ENCODE measurements around the gene COX5A. TPM values are rescaled to one million over a fixed set of nuclear protein-coding genes. Genes with fewer than 3 reads are reported as not detected.
"Not testable (repeated sequence)": the region's sequence is repeated elsewhere in the genome, so short reads cannot be mapped to it uniquely, and the experiment has no call there.

COX5A gene
- total RNA-seq, 1 donor from 2014 or later: 138 TPM

GRCh38 chr15:74933573-74933972 is 4.3 kb downstream of the COX5A start:
- peaks cover 29% of the 10 kb centered on the region for H3K4me1 ChIP-seq
- H3K4me3 ChIP-seq: no peak overlapping the region
- no peaks in the 10 kb centered on the region for H3K27me3 ChIP-seq
- H3K9me3 ChIP-seq: no peaks in the 10 kb centered on the region
- no peak overlapping the region for H3K27ac ChIP-seq
- no peak for DNase-seq
- no peak for TF ChIP-seq CTCF (IDR thresholded peaks at IDR 0.05)
- peaks cover 27% of the 10 kb centered on the region for H3K36me3 ChIP-seq
- no peak for ATAC-seq
- intact Hi-C loops (cut with DNase I): no loop called here

GRCh38 chr15:74928771-74929198 is 9.1 kb downstream of the COX5A start:
- no peak for TF ChIP-seq CTCF (IDR thresholded peaks at IDR 0.05)
- Histone ChIP-seq H3K27me3 (no peaks in the 10 kb centered on the region), H3K27ac (no peak overlapping the region), H3K36me3 (peaks cover 74% of the 10 kb centered on the region), H3K4me1 (peaks cover 4% of the 10 kb centered on the region), H3K4me3 (no peak overlapping the region), H3K9me3 (no peaks in the 10 kb centered on the region)
- ATAC-seq: no peak
- intact Hi-C loops (cut with DNase I): no loop called here
- no peak for DNase-seq

- Histone ChIP-seq H3K4me3 (no peak overlapping the region), H3K27ac (no peak overlapping the region), H3K4me1 (peaks cover 8% of the 10 kb centered on the region), H3K36me3 (peaks cover 98% of the 10 kb centered on the region), H3K9me3 (no peaks in the 10 kb centered on the region), H3K27me3 (no peaks in the 10 kb centered on the region)
- no peak for ATAC-seq
- no peak for DNase-seq
- intact Hi-C loops (cut with DNase I): no loop called here
- TF ChIP-seq CTCF (IDR thresholded peaks at IDR 0.05): no peak
Observed at GRCh38 chr15:74924525-74924924, 13.3 kb downstream of the COX5A start.

- H3K27ac ChIP-seq: no peak overlapping the region
- H3K4me1 ChIP-seq: peaks cover 8% of the 10 kb centered on the region
- ATAC-seq (peak; percentile 54), DNase-seq (peak; percentile 17)
- no peaks in the 10 kb centered on the region for H3K27me3 ChIP-seq
- H3K4me3 ChIP-seq: no peak overlapping the region
- peaks cover 99% of the 10 kb centered on the region for H3K36me3 ChIP-seq
- no peaks in the 10 kb centered on the region for H3K9me3 ChIP-seq
- intact Hi-C loops (cut with DNase I): no loop called here
- no peak for TF ChIP-seq CTCF (IDR thresholded peaks at IDR 0.05)
Observed at GRCh38 chr15:74920456-74920855, 17.4 kb downstream of the COX5A start.

GRCh38 chr15:74917676-74918075 is 20.2 kb downstream of the COX5A start:
- Histone ChIP-seq H3K4me3 (no peak overlapping the region), H3K27ac (no peak overlapping the region), H3K9me3 (no peaks in the 10 kb centered on the region), H3K4me1 (peaks cover 8% of the 10 kb centered on the region), H3K36me3 (peaks cover 91% of the 10 kb centered on the region), H3K27me3 (no peaks in the 10 kb centered on the region)
- ATAC-seq (no peak), DNase-seq (peak; percentile 12)
- no peak for TF ChIP-seq CTCF (IDR thresholded peaks at IDR 0.05)
- intact Hi-C loops (cut with DNase I): no loop called here

- H3K9me3 ChIP-seq; H3K27ac ChIP-seq; H3K4me1 ChIP-seq; H3K4me3 ChIP-seq; ATAC-seq; intact Hi-C loops (cut with DNase I); H3K27me3 ChIP-seq: not testable (repeated sequence)
- peak; percentile 17 for DNase-seq
- peaks cover 53% of the 10 kb centered on the region for H3K36me3 ChIP-seq
Observed at GRCh38 chr15:74913799-74914198, 24.1 kb downstream of the COX5A start.
